GM19328 (cell line): ENCODE measurements around the gene C16orf96.

ENCODE experiments used
- ATAC-seq: cut with Tn5 transposase; IDR thresholded peaks from one replicate; pipeline ENCODE4 v1.9.1; 2021; ENCODE audit warnings: mild to moderate bottlenecking, moderate library complexity; ENCODE audit not compliant: unreplicated experiment

C16orf96 gene

DNA sequence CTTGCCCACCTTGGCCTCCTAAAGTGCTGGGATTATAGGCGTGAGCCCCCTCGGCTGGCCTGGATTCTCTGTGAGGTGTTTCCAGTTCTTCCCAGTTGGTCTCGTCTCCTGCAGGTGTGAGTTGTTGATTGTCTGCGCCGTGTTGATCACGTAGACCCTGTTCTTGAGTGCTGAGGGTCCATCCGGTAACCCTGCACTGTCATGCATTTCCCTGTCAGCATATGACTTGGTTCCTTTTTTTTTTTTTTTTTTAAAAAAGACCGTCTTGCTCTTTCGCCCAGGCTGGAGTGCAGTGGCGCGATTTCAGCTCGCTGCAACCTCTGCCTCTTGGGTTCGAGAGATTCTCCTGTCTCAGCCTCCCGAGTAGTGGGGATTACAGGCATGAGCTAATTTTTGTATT lies 85.8 kb downstream of the C16orf96 start:
- no peak for ATAC-seq

DNA sequence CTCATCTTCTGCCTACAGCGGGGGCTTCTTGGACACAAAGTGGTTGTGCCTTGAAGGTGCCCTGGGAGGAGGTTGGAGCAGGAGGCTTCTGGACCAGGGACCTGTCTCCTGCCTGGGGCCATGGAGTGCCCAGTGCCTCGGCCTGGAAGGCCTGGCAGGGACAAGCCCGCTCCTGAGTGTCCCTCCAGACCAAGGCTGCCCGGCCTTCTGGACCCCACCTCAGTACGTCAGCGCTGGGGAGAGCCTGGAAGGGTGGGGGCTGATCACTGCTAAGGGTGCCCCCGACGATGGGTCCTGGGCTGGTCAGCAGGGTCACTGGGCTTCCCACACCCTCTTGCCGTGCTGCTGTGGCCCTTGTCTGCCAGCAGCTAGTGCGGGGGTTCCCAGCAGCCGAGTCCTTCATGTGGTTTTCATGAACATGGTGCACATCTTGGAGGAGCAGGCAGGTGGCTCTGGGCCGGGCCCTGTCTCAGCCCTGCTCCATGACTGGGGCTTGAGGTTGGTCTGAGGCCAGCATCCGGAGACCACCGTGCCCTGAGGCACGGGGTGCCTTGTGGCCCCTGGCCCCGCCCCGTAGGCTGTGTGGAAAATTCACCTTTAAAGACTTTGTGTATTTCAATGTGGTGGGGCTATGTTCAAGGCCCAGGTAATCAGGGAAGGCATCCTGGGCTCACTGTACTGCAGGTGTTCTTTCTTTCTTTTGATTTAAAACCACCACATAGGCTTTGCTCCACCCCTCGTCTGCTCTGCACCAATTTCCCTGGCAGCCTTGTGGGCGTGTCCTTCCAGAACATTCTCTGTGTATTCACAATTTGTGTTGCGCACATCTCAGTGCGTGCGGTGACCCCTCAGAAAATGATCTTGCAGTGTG lies 90.9 kb downstream of the C16orf96 start:
- no peak for ATAC-seq

DNA sequence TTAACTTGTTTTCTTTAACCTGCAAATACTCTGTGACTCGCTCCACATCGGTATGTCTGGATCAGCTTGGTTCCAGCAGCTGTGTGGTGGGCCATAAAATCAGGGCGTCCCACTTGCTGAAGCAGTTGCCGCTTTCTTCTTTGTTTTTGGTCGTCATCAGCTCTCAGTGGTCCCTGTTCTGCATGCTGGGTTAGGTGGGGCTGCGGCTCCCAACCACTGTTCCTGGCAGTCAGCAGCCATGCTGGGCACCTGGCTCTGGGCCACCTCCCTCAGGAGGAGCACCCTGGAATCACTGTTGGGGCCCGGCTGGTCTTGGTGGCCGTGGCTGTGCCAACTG lies 91.5 kb downstream of the C16orf96 start:
- no peak for ATAC-seq

- no peak for ATAC-seq
Measured at GRCh38 chr16:4648917-4649316, 92.8 kb downstream of the C16orf96 start.

GRCh38 chr16:4649744-4650442 lies 93.8 kb downstream of the C16orf96 start:
- ATAC-seq = no peak
